ENCODE data around the gene MXD3. TPM values are rescaled to one million over a fixed set of nuclear protein-coding genes. Genes with fewer than 3 reads are reported as not detected.
"Not testable (repeated sequence)": the region's sequence is repeated elsewhere in the genome, so short reads cannot be mapped to it uniquely, and the experiment has no call there.

MXD3 gene
- polyA plus RNA-seq, 3 donors from 2014 or later: 2.1 to 4.2 (median 4.1) TPM

DNA sequence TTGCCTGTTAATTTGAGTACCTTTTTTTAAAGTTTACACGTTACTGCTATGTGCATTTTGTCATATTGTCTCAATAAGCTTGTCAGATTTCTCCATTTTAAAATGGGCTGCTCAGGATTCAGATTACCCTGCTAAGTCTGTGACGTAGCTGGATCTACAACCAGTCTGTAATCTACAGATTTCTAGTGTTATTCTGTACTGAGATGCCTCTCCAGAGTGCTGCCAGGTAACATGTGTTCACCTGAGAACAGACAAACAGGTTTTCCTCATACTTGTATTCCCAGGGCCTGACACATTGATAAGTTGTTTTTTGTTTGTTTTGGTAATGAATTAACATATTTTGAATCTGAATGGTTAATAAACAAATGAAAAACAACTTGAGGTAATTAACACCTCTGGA, 23.5 kb downstream of the MXD3 start:
- Mint-ChIP-seq H3K27ac (no peak overlapping the region), H3K4me1 (peaks cover 0 to 1% of the 10 kb centered on the region in 2 donors), H3K36me3 (peaks cover 22 to 37% (median 28%) of the 10 kb centered on the region in 3 donors), H3K27me3 (ENCODE audit: low read depth in 3 of 3) (peaks cover 0 to 3% (median 0%) of the 10 kb centered on the region in 3 donors), H3K9me3 (no peaks in the 10 kb centered on the region), H3K4me3 (no peak overlapping the region)
- DNase-seq: no peak

DNA sequence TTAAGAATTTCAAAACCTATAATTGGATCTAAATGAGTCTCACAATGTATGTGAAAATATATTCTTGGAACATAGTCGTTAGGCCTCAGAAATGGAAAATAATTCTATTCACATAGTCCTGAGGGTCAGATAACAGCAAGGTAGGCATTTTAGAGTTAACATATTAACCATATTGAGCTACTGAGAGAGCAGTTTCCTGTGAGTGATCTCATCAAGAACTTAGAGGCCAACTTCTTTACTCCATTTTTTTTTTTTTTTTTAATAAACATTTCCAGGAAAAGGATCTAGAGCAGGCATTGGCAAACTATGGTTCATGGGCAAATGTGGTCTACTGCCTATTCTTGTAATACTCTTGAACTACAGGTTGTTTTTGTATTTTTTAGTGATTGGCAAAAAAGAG, 34.8 kb downstream of the MXD3 start:
- Mint-ChIP-seq H3K4me3 (no peak overlapping the region), H3K9me3 (no peaks in the 10 kb centered on the region), H3K27me3 (ENCODE audit: low read depth in 3 of 3) (peaks cover 0 to 2% (median 0%) of the 10 kb centered on the region in 3 donors), H3K36me3 (peaks cover 20 to 43% (median 31%) of the 10 kb centered on the region in 3 donors), H3K4me1 (no peaks in the 10 kb centered on the region), H3K27ac (peak overlapping the region in 2 of 6 donors; percentile 2 to 25)
- no peak for DNase-seq

DNA sequence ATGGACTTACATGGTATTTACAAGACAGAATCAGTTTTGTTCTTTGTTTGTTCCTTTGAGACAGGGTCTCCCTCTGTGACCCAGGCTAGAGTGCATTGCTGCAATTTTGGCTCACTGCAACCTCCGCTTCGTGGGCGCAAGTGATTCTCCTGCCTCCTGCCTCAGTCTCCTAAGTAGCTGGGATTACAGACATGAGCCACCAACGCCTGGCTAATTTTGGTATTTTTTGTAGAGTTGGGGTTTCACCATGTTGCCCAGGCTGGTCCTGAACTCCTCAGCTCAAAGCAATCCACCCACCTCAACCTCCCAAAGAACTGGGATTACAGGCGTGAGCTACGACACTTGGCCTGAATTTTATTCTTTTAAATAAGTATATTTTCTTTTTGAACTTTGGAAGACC, 35.8 kb downstream of the MXD3 start:
- no peak overlapping the region for H3K27ac Mint-ChIP-seq
- H3K36me3 Mint-ChIP-seq: peaks cover 18 to 46% (median 25%) of the 10 kb centered on the region in 3 donors
- H3K4me3 Mint-ChIP-seq: no peak overlapping the region

DNA sequence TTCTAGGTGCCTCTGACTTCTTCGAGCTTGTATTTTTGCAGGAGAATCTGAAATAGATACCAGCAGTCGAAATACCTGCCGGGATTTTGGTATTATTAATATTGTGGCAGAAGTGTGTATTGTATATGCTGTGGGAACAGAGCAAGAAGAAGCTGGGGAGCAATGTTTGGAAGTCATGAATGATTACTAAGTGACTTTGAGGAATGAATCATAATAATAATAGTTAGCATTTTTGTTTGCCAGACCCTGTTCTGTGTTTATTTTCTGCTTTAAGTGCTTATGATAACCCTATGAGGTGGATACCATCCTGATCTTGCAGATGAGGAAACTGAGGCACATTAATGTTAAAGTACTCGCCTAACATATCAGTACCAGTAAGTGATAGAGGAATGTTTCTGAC, 40.6 kb downstream of the MXD3 start:
- Mint-ChIP-seq H3K27me3 (ENCODE audit: low read depth in 3 of 3) (peaks cover 0 to 2% (median 0%) of the 10 kb centered on the region in 3 donors), H3K27ac (peak overlapping the region in 1 of 6 donors; percentile 23)

More for the DNA sequence above, 35.8 kb downstream of the MXD3 start:
- peaks cover 0 to under 1% (median 0%) of the 10 kb centered on the region in 3 donors for H3K27me3 Mint-ChIP-seq (ENCODE audit: low read depth in 3 of 3)
- no peaks in the 10 kb centered on the region for H3K4me1 Mint-ChIP-seq
- no peak for DNase-seq
- H3K9me3 Mint-ChIP-seq: no peaks in the 10 kb centered on the region

DNA sequence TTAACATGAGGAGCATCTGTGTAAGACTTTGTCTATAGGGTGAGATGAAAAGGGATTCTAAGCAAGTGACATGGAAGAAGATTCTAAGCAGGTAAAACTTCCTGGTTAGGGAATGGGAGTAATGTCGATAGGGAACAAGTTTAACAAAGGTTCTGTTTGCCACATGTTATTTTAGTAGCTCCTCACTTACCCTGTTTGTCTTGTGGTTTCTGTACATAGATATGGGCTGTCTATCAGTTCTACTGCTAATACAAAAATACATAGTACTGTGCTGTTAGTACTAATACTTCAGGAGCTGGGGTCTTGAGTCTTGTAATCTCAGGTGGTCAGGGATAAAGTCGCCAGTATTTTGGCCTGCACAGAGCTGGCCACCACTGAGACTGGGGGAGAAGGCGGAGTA, 41.0 kb downstream of the MXD3 start:
- H3K4me3 Mint-ChIP-seq: no peak overlapping the region
- no peaks in the 10 kb centered on the region for H3K4me1 Mint-ChIP-seq
- peaks cover 14 to 55% (median 25%) of the 10 kb centered on the region in 3 donors for H3K36me3 Mint-ChIP-seq
- H3K9me3 Mint-ChIP-seq: no peaks in the 10 kb centered on the region
- no peak for DNase-seq
- peak overlapping the region in 1 of 6 donors; percentile 45 for H3K27ac Mint-ChIP-seq
- peaks cover 0 to 2% (median 0%) of the 10 kb centered on the region in 3 donors for H3K27me3 Mint-ChIP-seq (ENCODE audit: low read depth in 3 of 3)

More for the DNA sequence above, 40.6 kb downstream of the MXD3 start:
- H3K36me3 Mint-ChIP-seq: peaks cover 14 to 51% (median 25%) of the 10 kb centered on the region in 3 donors
- DNase-seq: no peak
- no peak overlapping the region for H3K4me3 Mint-ChIP-seq
- no peaks in the 10 kb centered on the region for H3K4me1 Mint-ChIP-seq
- H3K9me3 Mint-ChIP-seq: no peaks in the 10 kb centered on the region

DNA sequence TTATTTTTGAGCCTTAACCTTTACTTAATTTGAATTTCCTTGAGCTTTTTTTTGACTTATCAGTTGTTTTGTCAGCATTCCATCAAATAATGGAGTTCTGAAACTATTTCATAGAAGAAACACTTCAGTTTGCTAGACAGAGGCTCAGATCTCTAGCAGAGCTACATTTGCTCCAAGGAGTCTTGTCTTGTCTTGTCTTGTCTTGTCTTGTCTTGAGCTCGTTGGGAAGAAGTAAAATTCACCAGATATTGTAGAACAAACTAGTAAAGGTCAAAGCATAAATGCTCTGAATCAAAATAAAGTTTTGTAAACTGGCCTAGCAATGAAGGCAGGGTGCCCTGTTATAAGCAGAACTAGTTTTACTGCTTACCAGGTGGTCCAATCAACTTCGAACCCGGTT, 41.7 kb downstream of the MXD3 start:
- no peak overlapping the region for H3K4me3 Mint-ChIP-seq
- no peaks in the 10 kb centered on the region for H3K4me1 Mint-ChIP-seq
- peaks cover 11 to 55% (median 25%) of the 10 kb centered on the region in 3 donors for H3K36me3 Mint-ChIP-seq
- no peak for DNase-seq
- H3K9me3 Mint-ChIP-seq: no peaks in the 10 kb centered on the region
- H3K27me3 Mint-ChIP-seq (ENCODE audit: low read depth in 3 of 3): peaks cover 0 to 2% (median 0%) of the 10 kb centered on the region in 3 donors
- H3K27ac Mint-ChIP-seq: no peak overlapping the region

DNA sequence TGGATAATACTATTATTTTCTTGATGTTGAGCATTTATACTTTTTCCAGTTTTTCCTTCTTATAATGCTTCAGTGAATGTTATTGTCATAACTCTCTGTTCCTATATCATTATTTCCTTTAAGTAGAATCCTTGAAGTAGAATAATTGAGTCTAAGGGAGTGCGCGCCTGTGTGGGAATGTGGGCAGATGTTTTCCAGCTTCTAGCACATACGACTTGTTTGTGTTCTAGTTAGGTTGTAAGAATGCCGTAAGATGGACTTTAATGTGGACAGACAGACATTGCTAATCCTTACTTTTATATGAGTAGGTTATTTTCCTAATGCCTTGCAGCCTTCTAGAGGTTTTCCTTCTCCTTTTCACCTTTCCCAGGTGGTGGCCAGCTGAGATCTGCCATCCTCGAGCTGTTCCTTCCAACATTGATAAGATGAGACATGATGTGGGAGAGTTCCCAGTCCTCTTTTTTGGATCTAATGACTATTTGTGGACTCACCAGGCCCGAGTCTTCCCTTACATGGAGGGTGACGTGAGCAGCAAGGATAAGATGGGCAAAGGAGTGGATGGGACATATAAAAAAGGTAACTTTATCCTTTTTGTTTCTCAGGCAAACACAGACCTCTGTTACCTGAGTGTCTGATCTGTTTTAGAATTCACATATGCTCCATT, 42.3 kb downstream of the MXD3 start:
- Mint-ChIP-seq H3K4me1 (no peaks in the 10 kb centered on the region), H3K27me3 (ENCODE audit: low read depth in 3 of 3) (peaks cover 0 to 2% (median 0%) of the 10 kb centered on the region in 3 donors), H3K4me3 (no peak overlapping the region), H3K36me3 (peaks cover 10 to 52% (median 25%) of the 10 kb centered on the region in 3 donors), H3K9me3 (no peaks in the 10 kb centered on the region), H3K27ac (no peak overlapping the region)
- no peak for DNase-seq

DNA sequence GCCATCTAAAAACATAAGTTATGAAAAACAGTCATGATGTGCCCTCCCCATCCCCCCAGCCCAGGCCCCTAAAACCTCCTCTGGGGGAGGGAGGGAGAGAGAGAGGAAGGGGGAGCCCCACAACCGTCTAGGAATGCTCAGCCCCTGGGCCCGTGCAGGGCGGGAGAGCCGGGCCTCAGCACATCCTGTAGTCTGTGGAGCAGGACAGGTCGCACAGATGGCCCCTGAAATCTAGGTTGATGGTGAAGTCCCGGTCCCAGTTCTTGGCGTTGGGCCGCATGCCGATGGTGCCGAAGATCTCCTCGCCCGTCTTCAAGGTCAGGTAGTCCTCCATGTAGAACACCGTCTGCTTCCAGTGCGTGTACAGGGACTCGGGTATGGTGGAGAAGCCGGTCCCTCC, 46.3 kb downstream of the MXD3 start:
- Mint-ChIP-seq H3K27ac (no peak overlapping the region), H3K4me1 (no peaks in the 10 kb centered on the region), H3K36me3 (peaks cover 11 to 44% (median 13%) of the 10 kb centered on the region in 3 donors), H3K4me3 (no peak overlapping the region), H3K9me3 (no peaks in the 10 kb centered on the region), H3K27me3 (ENCODE audit: low read depth in 3 of 3) (peaks cover 0 to 3% (median 2%) of the 10 kb centered on the region in 3 donors)
- DNase-seq: no peak

DNA sequence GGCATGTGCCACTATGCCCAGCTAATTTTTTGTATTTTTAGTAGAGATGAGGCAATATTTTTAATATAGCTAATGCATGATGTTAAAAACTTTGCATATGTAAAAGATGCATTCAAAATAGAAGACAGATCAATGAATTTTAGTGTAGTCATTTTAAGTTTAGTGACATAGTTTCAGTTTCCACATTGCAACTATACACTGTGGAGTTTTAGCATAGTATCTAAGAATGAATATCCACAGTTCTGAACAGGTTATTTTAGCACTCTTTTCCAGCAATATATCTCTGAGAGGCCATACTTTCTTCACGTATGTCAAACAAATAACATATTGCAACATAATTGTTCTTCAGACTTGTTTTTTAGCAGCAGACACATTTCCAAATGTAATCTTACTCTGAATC, 47.5 kb downstream of the MXD3 start:
- Mint-ChIP-seq H3K4me1 (no peaks in the 10 kb centered on the region), H3K36me3 (peaks cover 14 to 45% (median 18%) of the 10 kb centered on the region in 3 donors), H3K27ac (peak overlapping the region in 1 of 6 donors; percentile 34), H3K9me3 (no peaks in the 10 kb centered on the region), H3K4me3 (no peak overlapping the region), H3K27me3 (ENCODE audit: low read depth in 3 of 3) (peaks cover 0 to 6% (median 2%) of the 10 kb centered on the region in 3 donors)
- DNase-seq: no peak

DNA sequence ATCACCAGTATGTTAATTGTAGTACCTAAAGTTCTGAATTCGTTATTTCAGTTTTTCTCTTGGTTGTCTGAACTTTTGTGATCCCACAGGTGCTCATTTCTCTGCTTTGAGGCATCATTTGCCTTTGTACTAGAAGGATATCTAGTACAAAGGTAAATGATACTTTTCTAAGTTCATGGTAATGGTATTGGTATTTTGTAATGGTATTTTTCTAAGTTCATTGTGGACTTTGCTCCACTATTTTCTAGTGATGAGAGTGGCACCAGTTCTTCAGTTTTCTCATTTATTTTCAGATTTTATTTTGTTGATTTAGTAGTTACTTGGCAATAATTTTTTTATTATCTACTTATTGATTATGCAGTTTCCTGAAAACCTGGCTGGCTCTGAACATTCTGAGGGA, 50.2 kb downstream of the MXD3 start:
- Mint-ChIP-seq H3K4me3 (no peak overlapping the region), H3K9me3 (no peaks in the 10 kb centered on the region), H3K4me1 (no peaks in the 10 kb centered on the region), H3K27ac (peak overlapping the region in 1 of 6 donors; percentile 48), H3K36me3 (peaks cover 12 to 51% (median 14%) of the 10 kb centered on the region in 3 donors), H3K27me3 (ENCODE audit: low read depth in 3 of 3) (peaks cover 0 to 9% (median 2%) of the 10 kb centered on the region in 3 donors)
- no peak for DNase-seq

DNA sequence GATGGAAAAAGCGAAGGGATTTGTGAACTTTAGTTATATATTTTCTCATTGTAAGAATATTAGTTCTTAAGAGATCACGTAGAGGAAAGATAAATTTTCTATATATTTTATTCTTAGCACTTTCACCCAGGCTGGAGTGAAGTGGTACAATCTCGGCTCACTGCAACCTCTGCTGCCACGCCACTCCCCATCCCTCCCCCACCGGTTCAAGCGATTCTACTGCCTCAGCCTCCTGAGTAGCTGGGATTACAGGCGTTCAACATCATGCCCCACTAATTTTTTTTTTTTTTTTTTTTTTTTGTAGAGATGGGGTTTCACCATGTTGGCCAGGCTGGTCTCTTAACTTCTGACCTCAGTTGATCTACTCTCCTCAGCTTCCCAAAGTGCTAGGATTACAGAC, 50.7 kb downstream of the MXD3 start:
- peaks cover 12 to 47% (median 14%) of the 10 kb centered on the region in 3 donors for H3K36me3 Mint-ChIP-seq
- H3K27me3 Mint-ChIP-seq (ENCODE audit: low read depth in 3 of 3): peaks cover 0 to 9% (median 0%) of the 10 kb centered on the region in 3 donors
- H3K9me3 Mint-ChIP-seq: no peaks in the 10 kb centered on the region
- no peak overlapping the region for H3K27ac Mint-ChIP-seq
- DNase-seq: no peak
- no peak overlapping the region for H3K4me3 Mint-ChIP-seq
- H3K4me1 Mint-ChIP-seq: peaks cover under 1 to 2% of the 10 kb centered on the region in 2 donors

DNA sequence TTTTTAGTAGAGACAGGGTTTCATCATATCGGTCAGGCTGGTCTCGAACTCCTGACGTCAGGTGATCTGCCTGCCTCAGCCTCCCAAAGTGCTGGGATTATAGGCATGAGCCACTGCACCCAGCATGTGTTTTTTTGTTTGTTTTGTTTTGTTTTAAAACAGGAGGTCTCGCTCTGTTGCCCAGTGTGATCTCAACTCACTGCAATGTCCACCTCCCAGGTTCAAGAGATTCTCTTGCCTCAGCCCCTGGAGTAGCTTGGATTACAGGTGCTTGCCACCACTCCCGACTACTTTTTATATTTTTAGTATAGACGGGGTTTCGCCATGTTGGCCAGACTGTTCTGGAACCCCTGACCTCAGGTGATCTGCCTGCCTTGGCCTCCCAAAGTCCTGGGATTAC, 53.0 kb downstream of the MXD3 start:
- peaks cover 14 to 52% (median 16%) of the 10 kb centered on the region in 3 donors for H3K36me3 Mint-ChIP-seq
- not testable (repeated sequence) for H3K9me3 Mint-ChIP-seq; DNase-seq; H3K27me3 Mint-ChIP-seq (ENCODE audit: low read depth in 3 of 3); H3K4me1 Mint-ChIP-seq; H3K4me3 Mint-ChIP-seq
- H3K27ac Mint-ChIP-seq: peak overlapping the region in 1 of 6 donors; percentile 29
